Left hindlimb (tissue), 1 donor: Measurements from ENCODE around the gene SYTL2.
"Not testable (repeated sequence)": the region's sequence is repeated elsewhere in the genome, so short reads cannot be mapped to it uniquely, and the experiment has no call there.

Experiments
- DNase-seq: peaks from one replicate; pipeline ENCODE4 v3.0.0-alpha.2; 2018

The SYTL2 gene

GRCh38 chr11:85787809-85788760 lies 22.9 kb downstream of the SYTL2 start:
- no peak for DNase-seq

GRCh38 chr11:85787168-85787567 lies 23.8 kb downstream of the SYTL2 start:
- no peak for DNase-seq

GRCh38 chr11:85784480-85785265 lies 26.3 kb downstream of the SYTL2 start:
- DNase-seq = no peak

- no peak for DNase-seq
These were observed 27.2 kb downstream of the SYTL2 start for GRCh38 chr11:85783758-85784157.

- not testable (repeated sequence) for DNase-seq
These were observed 30.0 kb downstream of the SYTL2 start for GRCh38 chr11:85780780-85781517.

- no peak for DNase-seq
These were observed 30.8 kb downstream of the SYTL2 start for GRCh38 chr11:85779956-85780640.

GRCh38 chr11:85777603-85777972 lies 33.4 kb downstream of the SYTL2 start:
- DNase-seq = not testable (repeated sequence)

DNA sequence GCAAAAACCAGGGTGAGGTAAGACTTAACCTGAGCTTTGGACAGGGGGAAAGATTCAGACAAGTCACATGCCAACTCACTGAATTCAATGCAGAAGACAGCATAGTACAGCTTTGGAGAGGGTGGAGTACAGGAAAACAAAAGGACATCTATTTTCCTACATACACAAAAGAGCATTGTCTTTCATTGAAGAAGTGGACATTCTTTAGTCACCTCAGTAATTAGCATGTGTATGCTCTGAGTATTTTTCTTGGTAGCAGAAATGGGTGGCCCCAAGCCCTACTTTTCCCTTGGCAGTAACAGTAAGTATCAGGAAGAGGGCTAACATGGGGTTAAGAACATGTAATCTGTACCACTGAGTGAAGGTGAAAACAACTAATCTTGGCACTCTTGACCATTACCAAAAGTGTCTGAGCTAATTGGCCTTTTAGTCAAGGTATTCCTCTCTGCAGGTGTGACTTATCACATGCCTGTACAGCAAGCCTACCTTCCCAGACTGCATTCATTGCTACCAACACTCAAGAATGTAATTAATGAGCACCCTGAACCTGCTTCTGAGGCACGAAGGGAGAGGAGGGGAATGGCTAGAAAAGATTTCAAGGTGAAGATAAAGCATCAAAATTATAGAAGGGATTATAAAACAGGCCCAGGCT lies 33.9 kb downstream of the SYTL2 start:
- DNase-seq = no peak

- DNase-seq = no peak
These were observed 36.5 kb downstream of the SYTL2 start for GRCh38 chr11:85774256-85775101.

GRCh38 chr11:85772695-85773094 lies 38.2 kb downstream of the SYTL2 start:
- DNase-seq = no peak

DNA sequence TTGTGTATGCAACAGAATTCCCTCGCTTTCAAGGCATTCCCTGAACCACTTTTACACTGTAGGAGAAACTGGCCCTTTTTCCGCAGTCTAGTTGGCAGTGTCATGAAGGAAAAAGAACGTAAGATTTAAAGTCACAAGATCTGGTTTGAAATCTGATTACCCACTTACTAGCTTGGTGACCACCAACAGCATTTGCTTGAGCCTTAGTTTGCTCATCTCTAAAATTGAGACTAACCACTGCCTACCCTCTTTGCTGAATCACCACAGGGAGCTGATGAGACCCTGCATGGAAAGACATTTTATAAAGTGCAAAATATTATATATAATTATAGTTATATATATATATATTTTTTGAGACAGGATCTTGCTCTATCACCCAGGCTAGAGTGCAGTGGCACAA lies 39.4 kb downstream of the SYTL2 start:
- no peak for DNase-seq

- DNase-seq = no peak
These were observed 41.2 kb downstream of the SYTL2 start for GRCh38 chr11:85769771-85770170.

- no peak for DNase-seq
These were observed 42.3 kb downstream of the SYTL2 start for GRCh38 chr11:85768473-85769146.

DNA sequence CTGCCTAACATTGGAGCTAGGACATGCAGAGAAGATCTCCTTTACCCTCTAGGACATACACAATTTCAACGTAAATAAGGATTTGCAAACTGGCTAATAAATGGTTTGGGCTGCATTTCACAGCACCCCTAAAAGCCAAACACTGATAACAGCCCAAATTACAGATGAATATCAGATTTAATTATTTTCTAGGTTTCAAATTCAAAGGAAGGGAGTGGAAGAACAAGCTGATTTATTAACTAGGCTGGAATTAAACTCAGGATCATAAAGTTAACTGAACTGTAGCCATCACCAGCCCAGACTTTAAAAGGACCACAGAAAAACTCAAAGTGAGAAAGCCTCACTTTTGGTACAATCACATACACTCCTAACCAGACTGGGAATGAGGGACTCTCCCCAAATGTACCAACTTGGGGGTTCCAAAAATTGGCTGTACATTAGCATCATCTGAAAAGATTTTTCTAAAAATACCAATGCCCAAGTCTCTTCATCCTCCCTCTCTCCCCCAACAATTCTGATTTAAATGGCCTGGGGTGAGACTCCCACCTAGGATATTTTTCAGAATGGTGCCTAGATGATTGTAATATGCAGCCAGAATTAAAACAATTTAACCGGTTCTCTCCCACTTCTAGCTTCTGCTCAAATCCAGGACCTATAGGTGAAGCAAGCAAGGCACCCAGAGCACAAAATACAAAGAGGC lies 43.5 kb downstream of the SYTL2 start:
- no peak for DNase-seq

DNA sequence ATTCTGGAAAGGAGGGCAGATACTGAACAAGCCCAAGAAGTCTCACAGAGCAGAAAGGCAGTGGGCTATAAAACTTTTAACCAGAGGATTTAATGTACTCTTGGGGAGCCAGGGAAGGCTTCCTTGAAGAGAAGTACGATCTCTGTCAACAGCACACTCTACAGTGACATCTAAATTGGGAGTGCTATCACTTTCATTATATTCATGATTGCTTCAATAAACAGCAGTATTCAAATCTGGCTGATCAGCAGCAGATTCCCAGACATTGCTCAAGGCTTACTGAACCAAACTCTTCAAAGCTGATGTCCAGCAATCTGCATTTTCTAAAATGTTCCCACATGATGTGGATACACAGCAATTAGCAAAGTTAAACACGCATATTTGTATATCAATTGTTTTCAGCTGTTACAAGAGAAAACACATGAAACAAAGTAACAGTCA lies 44.2 kb downstream of the SYTL2 start:
- no peak for DNase-seq

DNA sequence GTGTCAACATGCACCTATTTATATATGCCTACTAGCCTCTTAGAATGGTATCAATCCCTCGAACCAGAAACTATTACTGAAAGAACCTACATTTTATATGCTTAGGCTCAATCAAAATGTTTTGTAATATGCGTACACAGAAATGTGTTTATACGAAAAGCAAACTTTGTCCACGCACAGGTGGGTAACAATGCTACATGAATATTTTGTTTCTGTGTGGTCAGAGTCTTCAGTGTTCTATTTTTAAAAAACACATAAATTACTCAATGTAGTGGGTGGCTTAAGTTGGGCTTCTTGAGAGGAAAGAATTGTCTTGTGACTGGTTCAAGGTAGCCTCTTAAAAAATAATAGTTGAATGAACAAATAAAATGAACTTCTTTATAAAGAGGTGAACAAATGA lies 46.1 kb downstream of the SYTL2 start:
- DNase-seq = no peak

DNA sequence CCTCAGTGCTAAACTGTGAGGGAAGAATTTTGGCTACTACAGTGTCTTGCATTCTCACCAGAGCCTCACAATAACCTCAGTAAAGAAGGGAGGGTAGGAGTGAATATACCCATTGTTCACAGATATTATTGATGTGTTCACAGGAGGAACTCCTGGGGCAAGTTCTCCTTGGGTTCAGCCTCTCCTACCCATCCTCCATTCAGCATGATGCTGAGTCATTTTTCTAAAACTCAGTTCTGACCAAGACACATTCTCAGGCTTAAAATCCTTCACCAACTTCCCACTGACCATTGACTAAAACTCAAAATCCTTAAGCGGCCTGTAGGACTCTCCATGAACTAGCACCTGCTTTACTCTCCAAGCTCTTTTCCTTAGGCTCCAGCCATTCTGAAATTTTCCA lies 48.7 kb downstream of the SYTL2 start:
- no peak for DNase-seq

DNA sequence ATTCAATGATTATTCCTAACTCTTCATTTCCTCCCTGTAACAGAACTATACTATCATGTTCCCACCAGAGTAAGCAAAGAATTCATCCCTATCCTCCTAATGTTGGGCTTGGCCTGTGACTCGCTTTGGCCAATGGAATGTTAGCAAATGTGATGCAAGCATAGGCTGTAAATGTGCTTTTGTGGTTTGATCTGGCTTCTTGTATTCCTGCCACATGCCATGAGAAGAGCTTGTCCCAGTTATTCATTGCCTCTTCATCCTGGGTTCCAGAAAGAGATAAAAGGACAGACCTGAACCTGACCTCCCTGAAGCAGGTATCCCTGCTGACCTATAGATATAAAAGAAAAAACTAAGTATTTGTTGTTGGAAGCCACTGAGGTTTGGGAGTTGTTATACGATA lies 51.0 kb downstream of the SYTL2 start:
- no peak for DNase-seq

GRCh38 chr11:85758480-85759039 lies 52.4 kb downstream of the SYTL2 start:
- no peak for DNase-seq
